B cell (primary cell): ENCODE measurements around the gene AKAP6. TPM values are rescaled to one million over a fixed set of nuclear protein-coding genes. Genes with fewer than 3 reads are reported as not detected.

Experiments
- ATAC-seq: fragments of 200-7000 bp; cut with Tn5 transposase; one replicate; pipeline ENCODE4 v1.10.0; 2021; ENCODE audit warnings: low read depth, mild to moderate bottlenecking, moderate number of reproducible peaks, moderate library complexity
- CTCF ChIA-PET: fragments of 350-600 bp; sonication (Branson Sonifier 250); formaldehyde crosslinking; loops from one replicate; lab custom pipeline; 2021; ENCODE audit warnings: antibody characterized with exemption, inconsistent platforms; lab: Charles Lee
- POLR2A ChIA-PET: fragments of 350-600 bp; sonication (Branson Sonifier 250); formaldehyde crosslinking; loops from one replicate; lab custom pipeline; 2021; ENCODE audit warnings: antibody characterized with exemption; lab: Charles Lee
- DNase-seq: peaks from one replicate; pipeline ENCODE4 v3.0.0; 2013
- H2AFZ ChIP-seq: 2 replicates; pipeline ENCODE4 v1.6.1; 2012; ENCODE audit warnings: mild to moderate bottlenecking, low read depth, low read length; ENCODE audit not compliant: insufficient read depth, poor library complexity, severe bottlenecking
- H3K27ac ChIP-seq, 2 donors: 1 replicate in 1 of 2; 2 replicates in 1 of 2; pipeline ENCODE4 v1.5.1; 2012 to 2013; ENCODE audit warnings: low read length in 2 of 2, mild to moderate bottlenecking in 2 of 2, moderate library complexity in 1 of 2
- H3K27me3 ChIP-seq, 4 experiments: fragments of 200-600 bp in 1 of 4; sonication (generic) in 1 of 4; replicated peaks in 1 of 4; 1 replicate in 2 of 4; 2 replicates in 2 of 4; pipeline versions ENCODE4 v1.6.1 to v1.7.0; 2013 to 2016; ENCODE audit warnings: low read length in 3 of 4, mild to moderate bottlenecking in 2 of 4, mixed read lengths in 1 of 4, moderate library complexity in 1 of 4; ENCODE audit not compliant: insufficient read depth in 4 of 4, control insufficient read depth in 3 of 4; ENCODE audit errors: control extremely low read depth in 1 of 4
- H3K36me3 ChIP-seq, 2 experiments: replicated peaks in 1 of 2; 1 replicate in 1 of 2; 2 replicates in 1 of 2; pipeline versions ENCODE4 v1.6.1 to v1.7.1; 2013; ENCODE audit warnings: low read length in 1 of 2; ENCODE audit not compliant: insufficient read depth in 2 of 2, control insufficient read depth in 1 of 2; ENCODE audit errors: control extremely low read depth in 1 of 2, extremely low read depth in 1 of 2
- H3K4me1 ChIP-seq, 2 donors: fragments of 200-600 bp in 1 of 2; sonication (generic) in 1 of 2; 1 replicate in 1 of 2; 2 replicates in 1 of 2; pipeline versions ENCODE4 v1.5.1 to v1.6.1; 2013 to 2017; ENCODE audit warnings: low read length in 2 of 2; ENCODE audit not compliant: control insufficient read depth in 2 of 2, insufficient read depth in 2 of 2
- H3K4me2 ChIP-seq: replicated peaks from 2 replicates; pipeline ENCODE3; 2012; ENCODE audit warnings: mild to moderate bottlenecking, low read depth, low read length; ENCODE audit not compliant: poor library complexity, severe bottlenecking
- H3K4me3 ChIP-seq, 5 experiments: fragments of 200-600 bp in 1 of 5; sonication (generic) in 1 of 5; 1 replicate in 3 of 5; 2 replicates in 2 of 5; pipeline versions ENCODE4 v1.5.1 to v1.7.0; 2011 to 2016; ENCODE audit warnings: low read length in 4 of 5, mild to moderate bottlenecking in 4 of 5, low read depth in 2 of 5, control low read depth in 1 of 5, moderate library complexity in 1 of 5; ENCODE audit not compliant: insufficient read depth in 1 of 5; ENCODE audit errors: control extremely low read depth in 1 of 5, extremely low read depth in 1 of 5
- H3K79me2 ChIP-seq: fragments of 200-600 bp; sonication (generic); one replicate; pipeline ENCODE4 v1.6.0; 2016; ENCODE audit warnings: low read length; ENCODE audit not compliant: control insufficient read depth, insufficient read depth
- H3K9ac ChIP-seq: fragments of 200-600 bp; sonication (generic); 2 replicates; pipeline ENCODE4 v1.6.1; 2017; ENCODE audit warnings: mild to moderate bottlenecking, low read length, moderate library complexity
- H3K9me3 ChIP-seq, 3 donors: one replicate each; pipeline versions ENCODE4 v1.6.1 to v1.7.1; 2013; ENCODE audit warnings: low read length in 2 of 3; ENCODE audit not compliant: control insufficient read depth in 2 of 3, insufficient read depth in 1 of 3; ENCODE audit errors: control extremely low read depth in 1 of 3
- H4K20me1 ChIP-seq: 2 replicates; pipeline ENCODE4 v1.6.0; 2012; ENCODE audit warnings: mild to moderate bottlenecking, low read length; ENCODE audit not compliant: insufficient read depth, control insufficient read depth, poor library complexity, severe bottlenecking
- H3K27ac Mint-ChIP-seq: one replicate; pipeline ENCODE4 v1.8.0; 2021; ENCODE audit warnings: mixed read lengths
- H3K27me3 Mint-ChIP-seq: one replicate; pipeline ENCODE4 v1.8.0; 2021; ENCODE audit warnings: mixed read lengths
- H3K4me1 Mint-ChIP-seq: one replicate; pipeline ENCODE4 v1.8.0; 2021; ENCODE audit warnings: mixed read lengths
- H3K4me3 Mint-ChIP-seq: one replicate; pipeline ENCODE4 v1.8.0; 2021; ENCODE audit warnings: mixed read lengths
- H3K9me3 Mint-ChIP-seq: one replicate; pipeline ENCODE4 v1.8.0; 2022; ENCODE audit warnings: mixed read lengths; ENCODE audit not compliant: insufficient read depth
- CTCF ChIP-seq: fragments of 200-600 bp; IDR thresholded peaks from one replicate; pipeline ENCODE4 v1.8.0; 2022; ENCODE audit warnings: antibody characterized with exemption, mild to moderate bottlenecking
- EZH2 ChIP-seq: IDR thresholded peaks from 2 replicates; pipeline ENCODE4 v1.6.1; 2012; ENCODE audit warnings: borderline replicate concordance, low read depth, mild to moderate bottlenecking, moderate library complexity, low read length; ENCODE audit not compliant: insufficient read depth, poor library complexity, severe bottlenecking
- WGBS: methylation state at CpG from one replicate; pipeline ENCODE4 v1.1.5; 2013; ENCODE audit warnings: missing lambda C conversion rate; ENCODE audit not compliant: insufficient coverage; 5-methylcytosine and 5-hydroxymethylcytosine counted together
- intact Hi-C: fragments of 100-400 bp; cut with micrococcal nuclease; formaldehyde crosslinking; loops from one replicate; pipeline ENCODE4 v1.10.0; 2022
- polyA plus RNA-seq: library from polyadenylated mRNA; depleted of rRNA; stranded (reverse); fragments of >200 nt; gene quantifications from 2 replicates; pipeline ENCODE4 v1.2.3, GENCODE V29; 2012
- total RNA-seq, 2 donors: library from RNA; stranded (reverse); fragments of 120-200 nt in 1 of 2; gene quantifications; 1 replicate in 1 of 2; 2 replicates in 1 of 2; pipeline versions ENCODE4 v1.2.3 to v1.2.4, GENCODE V29; 2013 to 2022

Gene AKAP6
- total and polyA plus RNA-seq, 2 donors (not counting 1 experiment from before 2014, with no cell fraction given) = 1.4 to 2.8 TPM

- Histone ChIP-seq H3K79me2 (no peaks in the 10 kb centered on the region), H3K4me2 (no peak overlapping the region), H3K36me3 (no peaks in the 10 kb centered on the region), H2AFZ (no peak overlapping the region), H3K27ac (no peak overlapping the region), H3K4me1 (no peaks in the 10 kb centered on the region), H4K20me1 (no peaks in the 10 kb centered on the region), H3K4me3 (no peak overlapping the region), H3K9me3 (no peaks in the 10 kb centered on the region), H3K9ac (no peak overlapping the region), H3K27me3 (no peaks in the 10 kb centered on the region)
- Mint-ChIP-seq H3K4me3 (no peak overlapping the region), H3K27ac (no peak overlapping the region), H3K9me3 (no peaks in the 10 kb centered on the region), H3K27me3 (peaks cover 8% of the 10 kb centered on the region), H3K4me1 (no peaks in the 10 kb centered on the region)
- POLR2A ChIA-PET = no interaction called here
- no peak for TF ChIP-seq CTCF
- no peak for TF ChIP-seq EZH2
- CTCF ChIA-PET = no interaction called here
- ATAC-seq (no peak), DNase-seq (no peak)
- WGBS = 93% methylated on average over 2 of the region's 4 CpGs
- intact Hi-C loops = no loop called here
These were observed 37.9 kb downstream of the AKAP6 start for GRCh38 chr14:32366986-32367385.

GRCh38 chr14:32367516-32367915 is 38.4 kb downstream of the AKAP6 start:
- H3K4me1 Mint-ChIP-seq = no peaks in the 10 kb centered on the region
- no peak for TF ChIP-seq CTCF
- TF ChIP-seq EZH2 = no peak
- no peak overlapping the region for H3K4me3 Mint-ChIP-seq
- H3K27me3 ChIP-seq = no peaks in the 10 kb centered on the region
- no peak overlapping the region for H3K4me2 ChIP-seq
- H3K9me3 Mint-ChIP-seq = no peaks in the 10 kb centered on the region
- peaks cover 4% of the 10 kb centered on the region for H3K27me3 Mint-ChIP-seq
- no peaks in the 10 kb centered on the region for H3K9me3 ChIP-seq
- H3K9ac ChIP-seq = no peak overlapping the region
- no peak for ATAC-seq
- intact Hi-C loops = no loop called here
- H3K36me3 ChIP-seq = no peaks in the 10 kb centered on the region
- no peak overlapping the region for H2AFZ ChIP-seq
- no peaks in the 10 kb centered on the region for H3K4me1 ChIP-seq
- H4K20me1 ChIP-seq = no peaks in the 10 kb centered on the region
- no peaks in the 10 kb centered on the region for H3K79me2 ChIP-seq
- no peak for DNase-seq
- H3K4me3 ChIP-seq = no peak overlapping the region
- CTCF ChIA-PET = no interaction called here
- POLR2A ChIA-PET = no interaction called here
- H3K27ac Mint-ChIP-seq = no peak overlapping the region
- H3K27ac ChIP-seq = no peak overlapping the region
